Measurements from ENCODE around the gene TUT4. TPM values are rescaled to one million over a fixed set of nuclear protein-coding genes. Genes with fewer than 3 reads are reported as not detected.

The TUT4 gene
- total and polyA plus RNA-seq, 2 donors (not counting 3 experiments of a cell fraction or from before 2014, with no cell fraction given) = 24.7 to 41.2 TPM

- POLR2A ChIA-PET = no interaction called here
- TF ChIP-seq POLR2AphosphoS5 (IDR thresholded peaks at IDR 0.05; ENCODE audit: insufficient read depth, low read depth, low read length) (no peak), GATA2 (IDR thresholded peaks at IDR 0.05; ENCODE audit: insufficient read depth, insufficient read length, low read depth, low read length) (no peak), JUN (IDR thresholded peaks at IDR 0.05; ENCODE audit: borderline replicate concordance, insufficient read depth, insufficient read length, low read depth) (no peak), FOS (IDR thresholded peaks at IDR 0.05; ENCODE audit: borderline replicate concordance, insufficient read depth, low read length) (no peak), POLR2A (IDR thresholded peaks at IDR 0.05; ENCODE audit: low read depth, low read length) (no peak), EZH2 (IDR thresholded peaks at IDR 0.05; ENCODE audit: borderline replicate concordance, low read depth, low read length, severe bottlenecking) (no peak), MAX (IDR thresholded peaks at IDR 0.05; ENCODE audit: insufficient read depth, insufficient read length) (no peak), CTCF (IDR thresholded peaks at IDR 0.05; ENCODE audit: extremely low read depth in 1 of 2, insufficient read depth in 1 of 2, low read depth in 1 of 2, low read length in 2 of 2) (no peak), MYC (IDR thresholded peaks at IDR 0.05; ENCODE audit: low read depth, low read length) (no peak)
- Histone ChIP-seq H3K4me1 (ENCODE audit: control insufficient read depth, extremely low read depth, insufficient read depth, low read length) (no peaks in the 10 kb centered on the region), H3K4me3 (replicated peaks in 1 of 3; ENCODE audit: insufficient read depth in 1 of 3, low read depth in 1 of 3, low read length in 3 of 3) (no peak overlapping the region), H3K9me1 (replicated peaks; ENCODE audit: control insufficient read depth, extremely low read depth, insufficient read depth, low read length) (no peaks in the 10 kb centered on the region), H3K9me3 (replicated peaks; ENCODE audit: control insufficient read depth, insufficient read depth, low read length) (no peaks in the 10 kb centered on the region), H3K79me2 (ENCODE audit: control insufficient read depth, insufficient read depth, low read length) (no peaks in the 10 kb centered on the region), H3K9ac (replicated peaks; ENCODE audit: extremely low read depth, insufficient read depth, low read length) (no peak overlapping the region), H2AFZ (ENCODE audit: low read depth, low read length) (no peak overlapping the region), H4K20me1 (replicated peaks; ENCODE audit: control insufficient read depth, extremely low read depth, insufficient read depth, low read length) (no peaks in the 10 kb centered on the region), H3K36me3 (ENCODE audit: control insufficient read depth in 2 of 2, extremely low read depth in 1 of 2, insufficient read depth in 2 of 2, low read length in 2 of 2) (peaks cover 0 to 2% of the 10 kb centered on the region in 2 experiments), H3K27me3 (ENCODE audit: control insufficient read depth in 2 of 2, insufficient read depth in 2 of 2, low read length in 2 of 2) (no peaks in the 10 kb centered on the region), H3K4me2 (ENCODE audit: insufficient read depth, low read length) (no peak overlapping the region), H3K27ac (ENCODE audit: insufficient read depth, low read depth, low read length) (no peak overlapping the region)
- dilution Hi-C loops (cut with MboI; ENCODE audit: extremely low pct_ligation_motif_present, low sequenced_read_pairs) = no loop called here
- CTCF ChIA-PET = no interaction called here
- no peak for FAIRE-seq
- intact Hi-C loops (cut with micrococcal nuclease) = no loop called here
- BruUV-seq (replicated peaks) = no TSS peak
- no peak for DNase-seq (ENCODE audit: low read depth, low spot score)
Measured at GRCh38 chr1:52439976-52440375, 112.9 kb downstream of the TUT4 start.

Measured in endothelial cell of umbilical vein (primary cell).